ENCODE measurements around the gene ZNF668. TPM values are rescaled to one million over a fixed set of nuclear protein-coding genes. Genes with fewer than 3 reads are reported as not detected.

The ZNF668 gene
- polyA plus RNA-seq, 4 donors = 5.4 to 12.2 (median 10.1) TPM

DNA sequence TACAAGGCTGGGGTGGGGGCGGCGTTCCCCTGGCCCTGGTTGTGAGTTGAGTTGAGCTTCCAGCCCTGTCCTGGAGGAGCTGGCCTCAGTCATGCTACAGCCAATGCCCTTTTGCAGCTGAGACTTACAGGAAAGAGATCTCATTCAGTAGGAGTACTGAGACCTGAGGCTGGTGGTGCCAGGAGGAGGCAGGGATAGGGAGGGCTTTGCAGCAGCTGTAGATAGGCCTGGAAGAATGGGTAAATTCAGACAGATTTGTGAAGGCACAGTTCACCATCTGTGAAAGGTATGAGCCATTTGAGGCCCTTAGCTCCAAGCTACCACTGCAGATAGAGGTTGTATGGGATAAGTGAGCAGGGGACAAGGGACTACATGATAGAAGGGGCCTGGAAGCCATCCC, 35.0 kb downstream of the ZNF668 start:
- FAIRE-seq = no peak
- H3K4me1 ChIP-seq (ENCODE audit: control insufficient read depth in 3 of 3, insufficient read depth in 2 of 3, low read depth in 1 of 3, low read length in 2 of 3) = peaks cover 0 to 9% (median 3%) of the 10 kb centered on the region in 3 donors
- 92 to 100% (median 97%) methylated on average over 2 of the region's 2 CpGs for WGBS, 3 donors

GRCh38 chr16:31036691-31037090, 37.3 kb downstream of the ZNF668 start:
- FAIRE-seq (no peak), DNase-seq (no peak)
- no peaks in the 10 kb centered on the region for H3K27me3 ChIP-seq (ENCODE audit: control insufficient read depth in 3 of 3, insufficient read depth in 3 of 3, low read length in 3 of 3)
- peaks cover 19 to 50% (median 21%) of the 10 kb centered on the region in 3 donors for H3K36me3 ChIP-seq (ENCODE audit: control insufficient read depth in 3 of 3, insufficient read depth in 2 of 3, low read depth in 1 of 3, low read length in 3 of 3)
- H3K27ac ChIP-seq (ENCODE audit: low read depth in 1 of 3, low read length in 2 of 3) = no peak overlapping the region
- no peak overlapping the region for H3K4me3 ChIP-seq (ENCODE audit: low read depth in 1 of 3, low read length in 3 of 3)
- WGBS, 3 donors = 56 to 73% (median 64%) methylated on average over 2 of the region's 2 CpGs
- no peaks in the 10 kb centered on the region for H3K9me3 ChIP-seq (ENCODE audit: control insufficient read depth in 2 of 2, insufficient read depth in 1 of 2, low read depth in 1 of 2, low read length in 1 of 2)
- H3K4me1 ChIP-seq (ENCODE audit: control insufficient read depth in 3 of 3, insufficient read depth in 2 of 3, low read depth in 1 of 3, low read length in 2 of 3) = peaks cover 0 to 12% (median 3%) of the 10 kb centered on the region in 3 donors

More for the DNA sequence above, 35.0 kb downstream of the ZNF668 start:
- H3K36me3 ChIP-seq (ENCODE audit: control insufficient read depth in 3 of 3, insufficient read depth in 2 of 3, low read depth in 1 of 3, low read length in 3 of 3) = peaks cover 21 to 55% (median 24%) of the 10 kb centered on the region in 3 donors
- no peaks in the 10 kb centered on the region for H3K9me3 ChIP-seq (ENCODE audit: control insufficient read depth in 2 of 2, insufficient read depth in 1 of 2, low read depth in 1 of 2, low read length in 1 of 2)
- no peak overlapping the region for H3K4me3 ChIP-seq (ENCODE audit: low read depth in 1 of 3, low read length in 3 of 3)
- DNase-seq = no peak
- H3K27me3 ChIP-seq (ENCODE audit: control insufficient read depth in 3 of 3, insufficient read depth in 3 of 3, low read length in 3 of 3) = no peaks in the 10 kb centered on the region
- H3K27ac ChIP-seq (ENCODE audit: low read depth in 1 of 3, low read length in 2 of 3) = no peak overlapping the region

DNA sequence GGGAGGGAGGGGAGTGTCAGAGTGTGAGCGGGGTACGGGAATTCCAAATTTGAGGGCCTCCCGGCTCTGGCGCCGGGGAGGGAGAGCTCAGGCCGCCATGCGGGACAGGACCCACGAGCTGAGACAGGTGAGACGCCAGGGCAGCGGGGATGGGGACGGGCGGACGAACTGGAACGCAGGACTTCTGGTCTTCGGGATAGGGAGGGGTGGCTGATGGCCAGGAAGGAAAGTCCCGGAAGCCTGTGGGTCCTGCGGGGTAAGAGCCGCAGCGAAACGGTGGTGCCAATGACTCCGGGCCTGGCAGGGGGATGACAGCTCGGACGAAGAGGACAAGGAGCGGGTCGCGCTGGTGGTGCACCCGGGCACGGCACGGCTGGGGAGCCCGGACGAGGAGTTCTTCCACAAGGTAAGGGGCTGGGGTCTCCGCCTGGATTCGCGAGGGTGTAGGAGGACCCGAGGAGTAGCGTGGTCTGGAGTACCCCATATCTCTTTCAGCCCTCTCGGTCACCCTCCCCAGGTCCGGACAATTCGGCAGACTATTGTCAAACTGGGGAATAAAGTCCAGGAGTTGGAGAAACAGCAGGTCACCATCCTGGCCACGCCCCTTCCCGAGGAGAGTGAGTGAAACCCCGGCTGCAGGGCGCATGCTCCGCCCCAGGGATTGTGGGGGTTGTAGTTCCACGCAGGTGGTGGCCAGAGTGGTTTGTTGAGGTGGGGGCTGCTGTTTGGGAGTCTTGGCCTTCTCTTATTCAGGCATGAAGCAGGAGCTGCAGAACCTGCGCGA, 40.1 kb downstream of the ZNF668 start:
- Histone ChIP-seq H3K27me3 (ENCODE audit: control insufficient read depth in 3 of 3, insufficient read depth in 3 of 3, low read length in 3 of 3) (no peaks in the 10 kb centered on the region), H3K9me3 (ENCODE audit: control insufficient read depth in 2 of 2, insufficient read depth in 1 of 2, low read depth in 1 of 2, low read length in 1 of 2) (no peaks in the 10 kb centered on the region), H3K4me1 (ENCODE audit: control insufficient read depth in 3 of 3, insufficient read depth in 2 of 3, low read depth in 1 of 3, low read length in 2 of 3) (peaks cover 0 to 12% (median 3%) of the 10 kb centered on the region in 3 donors), H3K4me3 (ENCODE audit: low read depth in 1 of 3, low read length in 3 of 3) (peak overlapping the region; percentile 85 to 96 (median 96)), H3K27ac (ENCODE audit: low read depth in 1 of 3, low read length in 2 of 3) (peak overlapping the region; percentile 88 to 98 (median 90)), H3K36me3 (ENCODE audit: control insufficient read depth in 3 of 3, insufficient read depth in 2 of 3, low read depth in 1 of 3, low read length in 3 of 3) (peaks cover 6 to 30% (median 12%) of the 10 kb centered on the region in 3 donors)
- WGBS, 3 donors = 0 to 1% (median 0%) methylated on average over 44 to 47 of the region's 47 CpGs
- peak; percentile 94 to 97 for DNase-seq
- FAIRE-seq = no peak

GRCh38 chr16:31032736-31033708, 41.0 kb downstream of the ZNF668 start, which contains the start of gene STX4:
Gene STX4 (plus strand): TSS chr16:31033558. CDS start chr16:31033806, 248 bp downstream.
- Histone ChIP-seq H3K27me3 (ENCODE audit: control insufficient read depth in 3 of 3, insufficient read depth in 3 of 3, low read length in 3 of 3) (no peaks in the 10 kb centered on the region), H3K27ac (ENCODE audit: low read depth in 1 of 3, low read length in 2 of 3) (peak within 1 kb of the TSS; percentile 88 to 98 (median 90)), H3K4me3 (ENCODE audit: low read depth in 1 of 3, low read length in 3 of 3) (peak within 1 kb of the TSS; percentile 85 to 96 (median 96)), H3K9me3 (ENCODE audit: control insufficient read depth in 2 of 2, insufficient read depth in 1 of 2, low read depth in 1 of 2, low read length in 1 of 2) (no peaks in the 10 kb centered on the region), H3K4me1 (ENCODE audit: control insufficient read depth in 3 of 3, insufficient read depth in 2 of 3, low read depth in 1 of 3, low read length in 2 of 3) (peaks cover 0 to 12% (median 3%) of the 10 kb centered on the region in 3 donors), H3K36me3 (ENCODE audit: control insufficient read depth in 3 of 3, insufficient read depth in 2 of 3, low read depth in 1 of 3, low read length in 3 of 3) (peaks cover 2 to 21% (median 5%) of the 10 kb centered on the region in 3 donors)
- WGBS, 3 donors = 0 to 1% (median 1%) methylated on average over 75 of the region's 75 CpGs
- no peak for FAIRE-seq
- DNase-seq = peak; percentile 98 to 99

GRCh38 chr16:31031276-31031675, 42.8 kb downstream of the ZNF668 start:
- no peak for FAIRE-seq
- Histone ChIP-seq H3K36me3 (ENCODE audit: control insufficient read depth in 3 of 3, insufficient read depth in 2 of 3, low read depth in 1 of 3, low read length in 3 of 3) (peaks cover 0 to 16% (median 0%) of the 10 kb centered on the region in 3 donors), H3K4me3 (ENCODE audit: low read depth in 1 of 3, low read length in 3 of 3) (no peak overlapping the region), H3K4me1 (ENCODE audit: control insufficient read depth in 3 of 3, insufficient read depth in 2 of 3, low read depth in 1 of 3, low read length in 2 of 3) (peaks cover 0 to 12% (median 3%) of the 10 kb centered on the region in 3 donors), H3K27ac (ENCODE audit: low read depth in 1 of 3, low read length in 2 of 3) (no peak overlapping the region), H3K27me3 (ENCODE audit: control insufficient read depth in 3 of 3, insufficient read depth in 3 of 3, low read length in 3 of 3) (no peaks in the 10 kb centered on the region), H3K9me3 (ENCODE audit: control insufficient read depth in 2 of 2, insufficient read depth in 1 of 2, low read depth in 1 of 2, low read length in 1 of 2) (no peaks in the 10 kb centered on the region)
- DNase-seq = no peak
- WGBS, 3 donors = 85 to 89% (median 87%) methylated on average over 4 of the region's 4 CpGs

DNA sequence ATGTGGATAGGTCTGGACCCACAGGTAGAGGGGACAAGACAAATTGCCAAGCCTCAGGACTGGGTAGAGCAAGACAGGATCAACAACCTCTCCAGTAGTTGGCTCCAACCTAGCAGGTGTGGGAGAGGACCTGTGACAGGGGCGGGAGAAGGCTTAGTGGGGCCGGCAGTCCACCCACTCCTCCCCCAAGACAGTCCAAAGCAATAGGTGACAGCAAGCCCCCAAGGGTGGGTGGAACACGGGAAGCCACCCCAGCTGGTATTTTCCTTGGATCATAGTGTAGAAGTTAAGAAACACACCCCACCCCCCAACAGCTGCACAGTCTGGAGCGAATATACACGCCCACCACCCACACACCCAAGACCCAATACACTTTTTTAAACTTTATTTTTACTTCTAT, 44.8 kb downstream of the ZNF668 start:
- peaks cover 0 to 7% (median under 1%) of the 10 kb centered on the region in 3 donors for H3K4me1 ChIP-seq (ENCODE audit: control insufficient read depth in 3 of 3, insufficient read depth in 2 of 3, low read depth in 1 of 3, low read length in 2 of 3)
- H3K27me3 ChIP-seq (ENCODE audit: control insufficient read depth in 3 of 3, insufficient read depth in 3 of 3, low read length in 3 of 3) = no peaks in the 10 kb centered on the region
- H3K27ac ChIP-seq (ENCODE audit: low read depth in 1 of 3, low read length in 2 of 3) = no peak overlapping the region
- no peak for FAIRE-seq
- peaks cover 0 to under 1% (median 0%) of the 10 kb centered on the region in 3 donors for H3K36me3 ChIP-seq (ENCODE audit: control insufficient read depth in 3 of 3, insufficient read depth in 2 of 3, low read depth in 1 of 3, low read length in 3 of 3)
- no peaks in the 10 kb centered on the region for H3K9me3 ChIP-seq (ENCODE audit: control insufficient read depth in 2 of 2, insufficient read depth in 1 of 2, low read depth in 1 of 2, low read length in 1 of 2)
- 78 to 84% (median 84%) methylated on average over 5 of the region's 5 CpGs for WGBS, 3 donors
- no peak for DNase-seq
- H3K4me3 ChIP-seq (ENCODE audit: low read depth in 1 of 3, low read length in 3 of 3) = no peak overlapping the region

- Histone ChIP-seq H3K9me3 (ENCODE audit: control insufficient read depth in 2 of 2, insufficient read depth in 1 of 2, low read depth in 1 of 2, low read length in 1 of 2) (no peaks in the 10 kb centered on the region), H3K27ac (ENCODE audit: low read depth in 1 of 3, low read length in 2 of 3) (no peak overlapping the region), H3K4me1 (ENCODE audit: control insufficient read depth in 3 of 3, insufficient read depth in 2 of 3, low read depth in 1 of 3, low read length in 2 of 3) (no peaks in the 10 kb centered on the region), H3K36me3 (ENCODE audit: control insufficient read depth in 3 of 3, insufficient read depth in 2 of 3, low read depth in 1 of 3, low read length in 3 of 3) (no peaks in the 10 kb centered on the region), H3K27me3 (ENCODE audit: control insufficient read depth in 3 of 3, insufficient read depth in 3 of 3, low read length in 3 of 3) (no peaks in the 10 kb centered on the region), H3K4me3 (ENCODE audit: low read depth in 1 of 3, low read length in 3 of 3) (no peak overlapping the region)
- DNase-seq = no peak
- FAIRE-seq = no peak
- whole genome bisulfite sequencing, 3 donors = 80 to 89% (median 89%) methylated on average over 5 of the region's 5 CpGs
These were observed 48.7 kb downstream of the ZNF668 start for GRCh38 chr16:31025339-31025738.

GRCh38 chr16:31023627-31024226, 50.3 kb downstream of the ZNF668 start:
- no peak for DNase-seq
- H3K9me3 ChIP-seq (ENCODE audit: control insufficient read depth in 2 of 2, insufficient read depth in 1 of 2, low read depth in 1 of 2, low read length in 1 of 2) = no peaks in the 10 kb centered on the region
- no peak overlapping the region for H3K27ac ChIP-seq (ENCODE audit: low read depth in 1 of 3, low read length in 2 of 3)
- no peaks in the 10 kb centered on the region for H3K27me3 ChIP-seq (ENCODE audit: control insufficient read depth in 3 of 3, insufficient read depth in 3 of 3, low read length in 3 of 3)
- H3K4me3 ChIP-seq (ENCODE audit: low read depth in 1 of 3, low read length in 3 of 3) = no peak overlapping the region
- H3K36me3 ChIP-seq (ENCODE audit: control insufficient read depth in 3 of 3, insufficient read depth in 2 of 3, low read depth in 1 of 3, low read length in 3 of 3) = no peaks in the 10 kb centered on the region
- WGBS, 3 donors = 44 to 60% (median 50%) methylated on average over 6 of the region's 6 CpGs
- no peak for FAIRE-seq
- no peaks in the 10 kb centered on the region for H3K4me1 ChIP-seq (ENCODE audit: control insufficient read depth in 3 of 3, insufficient read depth in 2 of 3, low read depth in 1 of 3, low read length in 2 of 3)

Measured in small intestine (tissue), 7 donors.